Calu3 (cell line): ENCODE results near the gene PLCD3. TPM values are rescaled to one million over a fixed set of nuclear protein-coding genes. Genes with fewer than 3 reads are reported as not detected.

ENCODE experiments used
- BruUV-seq: library from RNA; stranded (reverse); fragments of 400-500 nt; replicated peaks from 2 replicates; lab custom pipeline; 2021; lab: Mats Ljungman, UMichigan
- CTCF ChIA-PET: fragments of 300-600 bp; sonication (Branson Sonifier 250); formaldehyde crosslinking; loops from one replicate; lab custom pipeline; 2022; ENCODE audit warnings: antibody characterized with exemption; lab: Charles Lee
- DNase-seq: peaks from one replicate; pipeline ENCODE4 v3.0.0; 2022
- H3K27ac Mint-ChIP-seq: one replicate; pipeline ENCODE4 v1.8.0; 2022; ENCODE audit warnings: mixed read lengths; ENCODE audit not compliant: unreplicated experiment
- H3K27me3 Mint-ChIP-seq: one replicate; pipeline ENCODE4 v1.8.0; 2022; ENCODE audit warnings: mixed read lengths; ENCODE audit not compliant: unreplicated experiment
- H3K36me3 Mint-ChIP-seq: one replicate; pipeline ENCODE4 v1.8.0; 2022; ENCODE audit warnings: mild to moderate bottlenecking, moderate library complexity, mixed read lengths; ENCODE audit not compliant: insufficient read depth, unreplicated experiment
- H3K4me1 Mint-ChIP-seq: one replicate; pipeline ENCODE4 v1.8.0; 2022; ENCODE audit warnings: mild to moderate bottlenecking, low read depth, mixed read lengths; ENCODE audit not compliant: unreplicated experiment
- H3K4me3 Mint-ChIP-seq: one replicate; pipeline ENCODE4 v1.8.0; 2022; ENCODE audit warnings: mild to moderate bottlenecking, low read depth, moderate library complexity, mixed read lengths; ENCODE audit not compliant: unreplicated experiment
- H3K9me3 Mint-ChIP-seq: one replicate; pipeline ENCODE4 v1.8.0; 2022; ENCODE audit warnings: low read depth, mixed read lengths; ENCODE audit not compliant: unreplicated experiment
- intact Hi-C: fragments of 100-400 bp; cut with micrococcal nuclease; formaldehyde crosslinking; loops from one replicate; pipeline ENCODE4 v1.10.0; 2022; ENCODE audit not compliant: unreplicated experiment
- total RNA-seq: library from RNA; stranded (reverse); gene quantifications from 2 replicates; pipeline ENCODE4 v1.2.3, GENCODE V29; 2022
- TF ChIP-seq, protein P1 (sequence below): fragments of 200-600 bp; IDR thresholded peaks from one replicate; pipeline ENCODE4 v1.8.0; 2022; ENCODE audit warnings: antibody characterized with exemption; ENCODE audit not compliant: unreplicated experiment

The PLCD3 gene
- total RNA-seq, 1 experiment from 2014 or later, result 34.4 TPM

DNA sequence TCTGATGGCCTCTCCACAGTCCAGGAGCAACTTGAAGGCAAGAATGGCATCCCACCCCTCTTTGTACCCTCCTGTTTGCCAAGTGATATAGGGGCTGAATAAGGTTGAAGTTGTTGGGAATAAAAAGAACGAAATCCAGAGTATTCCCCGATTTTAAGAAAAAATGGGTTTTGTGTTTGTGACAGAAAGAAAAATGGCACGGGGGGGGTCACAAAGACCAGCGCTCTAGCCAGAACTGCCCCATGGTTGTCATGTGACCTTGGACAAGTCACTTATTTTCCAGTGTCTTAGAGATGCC, 14.2 kb upstream of the PLCD3 start:
- TF ChIP-seq, protein P1, sequence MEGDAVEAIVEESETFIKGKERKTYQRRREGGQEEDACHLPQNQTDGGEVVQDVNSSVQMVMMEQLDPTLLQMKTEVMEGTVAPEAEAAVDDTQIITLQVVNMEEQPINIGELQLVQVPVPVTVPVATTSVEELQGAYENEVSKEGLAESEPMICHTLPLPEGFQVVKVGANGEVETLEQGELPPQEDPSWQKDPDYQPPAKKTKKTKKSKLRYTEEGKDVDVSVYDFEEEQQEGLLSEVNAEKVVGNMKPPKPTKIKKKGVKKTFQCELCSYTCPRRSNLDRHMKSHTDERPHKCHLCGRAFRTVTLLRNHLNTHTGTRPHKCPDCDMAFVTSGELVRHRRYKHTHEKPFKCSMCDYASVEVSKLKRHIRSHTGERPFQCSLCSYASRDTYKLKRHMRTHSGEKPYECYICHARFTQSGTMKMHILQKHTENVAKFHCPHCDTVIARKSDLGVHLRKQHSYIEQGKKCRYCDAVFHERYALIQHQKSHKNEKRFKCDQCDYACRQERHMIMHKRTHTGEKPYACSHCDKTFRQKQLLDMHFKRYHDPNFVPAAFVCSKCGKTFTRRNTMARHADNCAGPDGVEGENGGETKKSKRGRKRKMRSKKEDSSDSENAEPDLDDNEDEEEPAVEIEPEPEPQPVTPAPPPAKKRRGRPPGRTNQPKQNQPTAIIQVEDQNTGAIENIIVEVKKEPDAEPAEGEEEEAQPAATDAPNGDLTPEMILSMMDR, result no peak
- Mint-ChIP-seq H3K27me3 (peaks cover 14% of the 10 kb centered on the region), H3K4me1 (peaks cover 34% of the 10 kb centered on the region), H3K9me3 (no peaks in the 10 kb centered on the region), H3K36me3 (peaks cover 71% of the 10 kb centered on the region), H3K27ac (peak overlapping the region; percentile 100), H3K4me3 (peak overlapping the region; percentile 98)
- CTCF ChIA-PET, result interaction anchor here (0.8 to 7.8 kb wide), 2 partner anchors 11 to 15 kb away, joined by 3 to 197 read pairs; partner anchors contain the start of genes ACBD4 and HEXIM2
- intact Hi-C loops, result loop anchor here (10.0 kb wide), 1 partner anchor 238 kb away; no protein-coding TSS in a partner anchor
- no peak for DNase-seq
- BruUV-seq, result no TSS peak

DNA sequence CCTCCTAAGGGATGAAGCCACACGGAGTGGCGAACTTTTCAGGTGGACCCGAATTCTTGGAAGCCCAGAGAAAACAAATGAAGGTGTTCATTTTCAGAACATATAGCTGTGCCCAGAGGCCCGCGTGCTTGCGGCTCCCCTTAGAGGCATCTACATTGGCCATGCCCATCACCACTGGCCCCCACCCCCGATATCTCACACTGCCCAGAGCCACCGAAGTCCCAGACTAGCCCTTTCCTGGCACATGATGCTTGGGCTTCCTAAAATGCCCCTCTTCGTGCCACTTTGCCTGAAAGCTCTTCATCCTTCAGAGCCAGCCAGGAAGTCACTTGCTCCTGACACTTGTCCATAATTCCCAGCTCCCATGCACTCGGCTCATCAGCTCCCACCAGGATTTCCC, 13.9 kb upstream of the PLCD3 start:
- peaks cover 67% of the 10 kb centered on the region for H3K36me3 Mint-ChIP-seq
- DNase-seq, result no peak
- TF ChIP-seq, protein P1, result no peak
- BruUV-seq, result no TSS peak
- intact Hi-C loops, result loop anchor here (10.0 kb wide), 1 partner anchor 239 kb away; no protein-coding TSS in a partner anchor
- H3K27ac Mint-ChIP-seq, result peak overlapping the region; percentile 100
- CTCF ChIA-PET, result interaction anchor here (0.8 to 7.8 kb wide), 2 partner anchors 10 to 16 kb away, joined by 3 to 197 read pairs; partner anchors contain the start of genes ACBD4 and HEXIM2
- peaks cover 14% of the 10 kb centered on the region for H3K27me3 Mint-ChIP-seq
- H3K4me1 Mint-ChIP-seq, result peaks cover 30% of the 10 kb centered on the region
- peak overlapping the region; percentile 98 for H3K4me3 Mint-ChIP-seq
- no peaks in the 10 kb centered on the region for H3K9me3 Mint-ChIP-seq

GRCh38 chr17:45145035-45145389, 12.7 kb upstream of the PLCD3 start:
- Mint-ChIP-seq H3K4me1 (peaks cover 25% of the 10 kb centered on the region), H3K27me3 (peaks cover 14% of the 10 kb centered on the region), H3K36me3 (peaks cover 56% of the 10 kb centered on the region), H3K27ac (peak overlapping the region; percentile 30), H3K4me3 (no peak overlapping the region), H3K9me3 (no peaks in the 10 kb centered on the region)
- CTCF ChIA-PET, result interaction anchor here (2.1 kb wide), 1 partner anchor 10 kb away, joined by 10 read pairs; the partner anchor contains the start of gene ACBD4
- no TSS peak for BruUV-seq
- TF ChIP-seq, protein P1, result no peak
- no peak for DNase-seq
- intact Hi-C loops, result loop anchor here (10.0 kb wide), 1 partner anchor 240 kb away; no protein-coding TSS in a partner anchor

DNA sequence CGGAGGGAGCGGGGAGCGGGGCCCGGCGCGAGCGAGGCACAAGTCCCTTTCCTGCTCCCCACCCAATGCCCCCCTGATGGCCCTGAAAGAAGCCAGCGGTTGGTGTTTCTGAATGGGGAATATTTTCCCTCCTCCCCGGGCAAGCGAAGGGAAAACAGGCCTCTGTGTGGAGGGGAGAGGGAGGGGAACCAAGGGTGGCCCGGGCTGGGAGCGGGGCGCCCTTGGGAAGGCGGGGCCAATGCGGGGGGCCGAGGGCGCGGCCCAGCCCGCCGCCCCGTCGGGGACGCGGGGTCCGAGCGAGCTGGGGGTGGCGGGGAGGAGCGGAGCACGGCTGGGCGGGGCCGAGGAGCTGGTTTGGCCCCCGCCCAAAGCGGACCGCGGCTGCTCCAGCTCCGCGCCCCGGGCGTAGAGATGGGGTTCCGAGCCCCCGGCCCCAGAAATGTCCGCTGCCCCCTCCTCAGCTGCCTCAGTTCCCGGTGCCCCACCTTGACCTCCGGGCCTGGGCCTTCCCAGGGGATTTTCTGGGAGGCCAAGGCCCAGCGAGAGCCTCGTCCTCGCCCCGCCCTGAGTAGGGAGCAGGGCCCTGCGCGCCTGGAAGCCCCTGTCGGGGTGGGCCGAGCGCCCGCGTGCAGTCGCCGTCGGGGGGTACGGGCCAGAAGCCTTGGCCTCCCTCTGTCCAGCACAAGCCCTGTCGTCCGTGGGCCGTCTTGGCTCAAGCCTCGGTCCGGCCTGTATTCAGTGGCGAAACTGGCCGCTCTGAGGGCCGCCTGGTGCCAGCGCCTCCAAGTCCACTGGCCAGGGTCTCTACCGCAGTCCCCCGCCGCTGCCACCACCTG, 12.1 kb upstream of the PLCD3 start:
- Mint-ChIP-seq H3K27me3 (peaks cover 14% of the 10 kb centered on the region), H3K9me3 (no peaks in the 10 kb centered on the region), H3K27ac (peak overlapping the region; percentile 30), H3K4me1 (peaks cover 25% of the 10 kb centered on the region), H3K36me3 (peaks cover 52% of the 10 kb centered on the region), H3K4me3 (no peak overlapping the region)
- intact Hi-C loops, result loop anchor here (10.0 kb wide), 1 partner anchor 240 kb away; no protein-coding TSS in a partner anchor
- BruUV-seq, result no TSS peak
- CTCF ChIA-PET, result interaction anchor here (0.5 to 2.1 kb wide), 3 partner anchors 9 to 303 kb away, joined by 3 to 10 read pairs (median 4); partner anchors contain the start of gene ACBD4
- TF ChIP-seq, protein P1, result no peak
- DNase-seq, result no peak
